IPS-11a (cell line): ENCODE measurements around the gene KRTAP5-3.

ENCODE experiments used
- H3K4me3 ChIP-seq: one replicate; pipeline ENCODE4 v1.5.1; 2013; ENCODE audit warnings: low read depth, low read length, control low read depth

Gene KRTAP5-3

GRCh38 chr11:1566381-1567051 lies 41.7 kb downstream of the KRTAP5-3 start:
- no peak overlapping the region for H3K4me3 ChIP-seq

DNA sequence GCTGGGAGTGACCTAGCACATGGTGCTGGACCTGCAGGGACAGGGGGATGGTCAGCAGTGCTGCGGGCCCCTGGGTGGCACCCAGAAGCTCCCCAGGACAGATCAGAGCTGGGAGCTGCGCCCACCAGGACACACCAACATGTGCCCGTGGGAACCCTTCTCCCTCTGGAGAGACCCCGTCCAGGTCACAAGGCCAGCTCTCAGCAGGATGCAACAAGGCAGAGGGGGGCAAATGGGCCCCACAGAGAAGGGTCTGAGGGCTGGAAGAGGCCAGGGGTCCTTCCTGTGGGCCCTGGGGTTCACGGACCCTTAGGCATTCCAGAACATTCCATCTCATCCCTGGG lies 42.4 kb downstream of the KRTAP5-3 start:
- H3K4me3 ChIP-seq, result no peak overlapping the region

GRCh38 chr11:1565173-1565903 lies 42.9 kb downstream of the KRTAP5-3 start:
- no peak overlapping the region for H3K4me3 ChIP-seq

- H3K4me3 ChIP-seq, result no peak overlapping the region
These were observed 43.6 kb downstream of the KRTAP5-3 start for GRCh38 chr11:1564535-1565172.

GRCh38 chr11:1563697-1564534 lies 44.3 kb downstream of the KRTAP5-3 start:
- no peak overlapping the region for H3K4me3 ChIP-seq

GRCh38 chr11:1563149-1563638 lies 45.1 kb downstream of the KRTAP5-3 start:
- H3K4me3 ChIP-seq, result no peak overlapping the region

DNA sequence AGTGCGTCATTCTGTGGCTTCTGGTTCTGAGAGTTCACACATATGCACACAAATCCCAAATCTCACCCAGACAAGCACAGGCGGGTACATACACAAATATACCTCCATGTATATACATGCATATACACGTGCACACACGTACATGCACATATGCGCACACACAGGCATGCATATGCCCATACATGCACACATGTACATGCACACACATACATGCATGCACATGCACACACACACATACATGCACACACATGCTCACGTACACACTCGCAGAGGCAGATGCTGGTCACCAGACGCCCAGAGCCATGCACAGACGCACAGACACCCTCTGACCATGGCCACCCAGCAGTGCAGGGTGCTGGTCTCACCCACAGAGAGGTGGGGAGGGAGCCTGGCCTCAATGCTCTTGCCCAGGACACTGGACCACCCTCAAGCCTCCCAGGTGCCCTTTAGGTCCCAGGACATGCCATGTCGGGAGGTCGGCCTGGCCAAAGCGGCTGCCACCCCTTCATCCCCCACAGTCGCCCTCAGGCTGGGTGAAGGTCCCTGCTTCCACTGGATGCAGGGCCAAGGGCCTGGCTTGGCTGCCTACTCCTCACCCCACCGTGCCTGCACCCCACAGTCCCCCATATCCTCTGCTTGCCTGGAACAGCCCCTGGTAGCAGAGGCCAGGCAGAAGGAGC lies 45.7 kb downstream of the KRTAP5-3 start:
- no peak overlapping the region for H3K4me3 ChIP-seq

DNA sequence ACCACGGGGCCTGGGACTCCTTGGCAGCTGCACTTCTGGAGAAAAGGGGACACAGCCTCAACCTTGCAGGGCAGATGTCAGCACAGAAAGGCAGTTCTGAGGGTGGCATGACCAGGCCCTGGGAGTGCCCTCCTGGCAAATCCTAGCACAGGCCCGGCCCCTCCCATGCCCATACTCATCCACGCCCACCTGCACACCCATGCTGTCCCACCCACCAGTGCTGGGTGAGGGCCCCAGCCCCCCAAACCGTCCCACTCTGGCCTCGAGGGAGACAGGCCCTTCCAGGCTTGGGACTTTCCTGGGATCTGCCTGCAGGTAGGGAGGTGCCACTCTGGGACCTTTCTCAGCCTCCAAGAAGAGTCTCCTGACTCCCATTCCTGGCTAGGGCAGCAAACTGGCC lies 46.3 kb downstream of the KRTAP5-3 start:
- H3K4me3 ChIP-seq, result no peak overlapping the region

DNA sequence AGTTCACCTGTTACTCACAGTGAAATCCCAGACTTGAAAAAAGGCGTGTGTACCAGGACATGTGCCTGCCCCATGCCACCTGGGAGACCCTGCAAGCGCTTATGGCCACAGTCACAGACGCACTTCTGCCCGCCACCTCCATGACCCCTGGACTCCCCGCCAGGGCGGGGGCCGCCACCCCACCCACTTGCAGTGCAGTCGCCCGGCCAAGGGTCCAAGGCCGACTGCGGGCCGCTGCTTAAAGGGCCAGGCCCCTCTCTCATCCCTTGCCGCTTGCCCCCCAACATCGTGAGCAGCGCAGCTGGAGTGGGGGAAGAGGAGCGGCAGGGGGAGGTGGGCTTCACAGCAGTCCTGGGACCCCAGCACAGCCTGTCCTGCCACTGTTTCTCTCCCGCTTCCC lies 47.0 kb downstream of the KRTAP5-3 start:
- H3K4me3 ChIP-seq, result no peak overlapping the region

GRCh38 chr11:1560649-1561251 lies 47.5 kb downstream of the KRTAP5-3 start:
- H3K4me3 ChIP-seq, result no peak overlapping the region

- H3K4me3 ChIP-seq, result no peak overlapping the region
These were observed 48.1 kb downstream of the KRTAP5-3 start for GRCh38 chr11:1560002-1560648.

DNA sequence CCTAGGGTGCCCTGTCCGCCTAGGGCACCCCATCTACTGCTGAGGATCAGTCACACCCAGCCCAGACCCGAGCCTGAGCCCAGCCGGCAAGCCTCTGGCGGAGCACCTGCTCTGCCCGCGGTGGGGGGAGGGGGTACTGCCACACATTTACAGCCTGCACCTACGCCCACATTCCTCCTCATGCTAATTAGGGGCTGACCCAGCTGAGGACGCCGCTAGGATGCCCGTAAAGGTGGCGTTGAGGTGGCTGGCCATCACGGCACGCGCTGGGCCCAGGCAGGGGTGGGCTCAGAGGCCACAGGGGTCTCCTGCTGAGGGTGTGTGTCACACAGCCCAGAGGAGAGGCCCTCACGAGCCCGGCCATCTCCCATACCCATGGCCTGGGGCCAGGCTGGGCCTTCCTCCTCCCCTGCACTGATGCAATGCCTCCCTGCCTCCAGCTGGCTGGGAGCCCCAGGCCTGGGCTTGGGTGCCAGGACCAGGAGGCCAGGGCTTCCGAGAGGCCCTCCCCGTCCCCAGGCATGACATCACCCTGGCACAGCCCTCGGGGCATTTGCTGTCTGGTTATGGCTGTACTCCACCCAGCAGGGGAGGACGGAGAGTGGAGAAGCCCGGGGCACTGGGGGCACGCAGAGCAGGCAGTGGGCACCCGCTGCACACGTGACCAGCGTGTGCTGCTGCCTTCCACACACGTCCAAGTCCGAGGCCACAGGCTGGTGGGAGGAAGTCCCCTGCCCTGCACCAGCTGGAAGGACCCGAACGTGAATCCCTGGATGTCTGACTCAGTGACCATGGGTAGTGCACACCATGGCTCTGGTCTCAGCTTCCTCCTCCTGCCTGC lies 48.9 kb downstream of the KRTAP5-3 start:
- H3K4me3 ChIP-seq, result no peak overlapping the region

GRCh38 chr11:1558775-1559110 lies 49.5 kb downstream of the KRTAP5-3 start:
- H3K4me3 ChIP-seq, result no peak overlapping the region

GRCh38 chr11:1557904-1558774 lies 50.1 kb downstream of the KRTAP5-3 start:
- H3K4me3 ChIP-seq, result no peak overlapping the region
